Measurements from ENCODE around the gene ZNF555.
"Not testable (repeated sequence)": the region's sequence is repeated elsewhere in the genome, so short reads cannot be mapped to it uniquely, and the experiment has no call there.

ZNF555 gene

GRCh38 chr19:2872175-2872574 lies 30.9 kb downstream of the ZNF555 start:
- DNase-seq: not testable (repeated sequence)

DNA sequence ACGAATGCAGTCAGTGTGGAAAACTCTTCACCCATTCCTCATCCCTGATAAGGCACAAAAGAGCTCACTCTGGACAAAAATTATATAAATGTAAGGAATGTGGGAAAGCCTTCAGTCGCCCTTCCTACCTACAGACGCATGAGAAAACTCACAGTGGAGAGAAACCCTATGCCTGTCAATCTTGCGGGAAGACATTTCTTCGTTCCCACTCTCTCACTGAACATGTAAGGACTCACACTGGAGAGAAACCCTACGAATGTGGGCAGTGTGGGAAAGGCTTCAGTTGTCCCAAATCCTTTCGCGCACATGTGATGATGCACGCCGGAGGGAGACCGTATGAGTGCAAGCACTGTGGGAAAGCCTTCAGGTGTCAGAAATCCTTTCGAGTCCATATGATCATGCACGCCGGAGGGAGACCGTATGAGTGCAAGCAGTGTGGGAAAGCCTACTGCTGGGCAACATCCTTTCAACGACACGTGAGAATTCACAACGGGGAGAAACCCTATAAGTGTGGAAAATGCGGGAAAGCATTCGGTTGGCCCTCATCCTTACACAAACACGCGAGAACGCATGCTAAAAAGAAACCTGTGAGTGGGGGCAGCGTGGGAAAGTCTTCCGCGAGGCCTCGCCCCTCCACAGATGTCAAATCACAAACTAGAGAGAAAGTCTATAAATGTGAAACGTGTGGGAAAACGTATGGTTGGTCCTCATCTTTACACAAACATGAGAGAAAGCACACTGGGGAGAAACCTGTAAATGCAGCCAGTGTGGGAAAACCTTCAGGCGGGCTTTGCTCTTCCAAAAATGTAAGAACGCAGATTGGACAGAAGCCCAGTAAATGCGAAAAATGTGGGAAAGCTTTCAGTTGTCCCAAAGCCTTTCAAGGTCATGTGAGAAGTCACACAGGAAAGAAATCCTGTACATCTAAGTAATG lies 36.4 kb downstream of the ZNF555 start:
- no peak for DNase-seq

DNA sequence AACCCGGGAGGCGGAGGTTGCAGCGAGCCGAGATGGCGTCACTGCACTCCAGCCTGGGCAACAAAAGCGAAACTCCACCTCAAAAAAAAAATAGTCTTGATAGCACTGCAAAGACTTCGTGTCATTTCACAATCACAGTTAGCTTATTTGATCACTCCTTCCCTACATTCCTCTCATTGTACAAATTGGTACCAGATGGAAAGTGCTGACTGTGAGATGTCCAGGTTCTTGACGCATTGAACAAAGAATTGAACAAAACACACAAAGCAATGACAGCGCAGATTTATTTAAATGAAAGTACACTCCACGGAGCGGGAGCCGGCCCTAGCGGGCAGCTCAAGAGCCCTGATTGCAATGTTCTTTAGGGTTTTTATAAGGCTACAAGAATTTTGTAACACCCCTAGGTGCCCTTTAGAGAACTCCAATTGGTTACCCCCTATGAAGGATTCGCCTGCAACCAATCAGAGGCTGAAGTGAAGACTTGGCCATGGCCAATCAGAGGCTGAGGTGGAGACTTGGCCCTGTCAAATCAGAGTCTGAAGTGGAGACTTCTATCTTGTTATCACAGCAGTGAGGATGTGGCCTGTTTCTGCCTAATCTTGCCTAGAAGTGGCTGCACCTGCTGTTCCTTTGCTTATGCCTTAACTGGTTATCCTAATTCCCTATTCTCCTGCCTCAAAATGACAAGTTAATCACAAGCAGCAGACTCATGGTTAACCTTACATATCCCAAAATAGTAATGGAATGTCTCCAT lies 42.6 kb downstream of the ZNF555 start:
- no peak for DNase-seq

DNA sequence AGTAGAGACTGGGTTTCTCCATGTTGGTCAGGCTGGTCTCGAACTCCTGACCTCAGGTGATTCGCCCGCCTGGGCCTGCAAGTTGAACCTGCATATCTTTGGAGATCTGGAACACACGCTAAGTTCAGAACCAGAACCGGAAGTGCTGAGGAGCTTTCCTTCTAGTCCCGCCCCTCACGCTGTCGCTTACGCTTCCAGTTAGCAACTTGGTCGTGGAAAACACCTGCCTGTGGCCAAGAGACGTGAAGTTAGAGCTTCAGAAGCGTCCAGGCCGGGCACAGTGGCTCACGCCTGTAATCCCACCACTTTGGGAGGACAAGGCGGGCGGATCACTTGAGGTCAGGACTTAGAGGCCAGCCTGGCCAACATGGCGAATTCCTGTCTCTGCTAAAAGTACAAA lies 44.5 kb downstream of the ZNF555 start:
- no peak for DNase-seq

DNA sequence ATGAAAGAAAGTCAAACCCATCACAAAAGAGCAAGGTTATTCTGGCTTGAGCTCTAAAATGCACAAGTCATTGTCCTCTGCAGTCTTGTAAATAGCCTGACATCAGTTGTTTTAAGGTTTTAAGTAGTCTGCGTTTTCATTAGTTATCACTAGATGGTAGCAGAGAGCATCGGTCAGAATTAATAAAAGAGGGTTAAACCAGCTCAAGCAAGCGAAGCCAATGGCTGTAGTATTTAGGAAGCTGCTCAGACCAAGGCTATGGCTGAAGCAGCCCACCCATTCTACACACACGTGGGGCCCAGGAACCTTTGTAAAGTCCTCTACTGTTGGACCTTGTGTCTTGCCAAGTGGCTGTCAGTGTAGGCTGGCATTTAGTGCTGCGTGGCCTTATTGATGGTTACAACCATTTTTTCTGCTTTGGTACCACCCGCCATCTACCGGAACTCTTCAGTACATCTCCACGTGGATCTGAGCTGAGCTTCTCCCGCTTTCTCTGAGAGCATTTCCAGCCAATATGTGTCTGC lies 46.2 kb downstream of the ZNF555 start:
- no peak for DNase-seq

- no peak for DNase-seq
These were observed 47.5 kb downstream of the ZNF555 start for GRCh38 chr19:2888731-2889224.

DNA sequence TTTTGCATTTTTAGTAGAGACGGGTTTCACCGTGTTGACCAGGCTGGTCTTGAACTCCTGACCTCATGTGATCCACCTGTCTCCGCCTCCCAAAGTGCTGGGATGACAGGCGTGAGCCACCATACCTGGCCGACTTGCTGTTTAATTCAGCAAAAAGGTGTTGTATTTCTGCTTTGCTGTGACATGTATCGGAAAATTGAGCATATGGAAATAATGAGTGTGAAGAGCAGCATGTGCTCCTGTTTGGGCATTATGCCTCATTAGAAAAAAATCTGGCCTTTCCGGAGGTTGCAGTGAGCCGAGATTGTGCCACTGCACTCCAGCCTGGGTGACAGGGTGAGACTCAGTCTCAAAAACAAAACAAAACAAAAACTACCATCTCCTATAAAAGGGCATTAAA lies 49.3 kb downstream of the ZNF555 start:
- not testable (repeated sequence) for DNase-seq

DNA sequence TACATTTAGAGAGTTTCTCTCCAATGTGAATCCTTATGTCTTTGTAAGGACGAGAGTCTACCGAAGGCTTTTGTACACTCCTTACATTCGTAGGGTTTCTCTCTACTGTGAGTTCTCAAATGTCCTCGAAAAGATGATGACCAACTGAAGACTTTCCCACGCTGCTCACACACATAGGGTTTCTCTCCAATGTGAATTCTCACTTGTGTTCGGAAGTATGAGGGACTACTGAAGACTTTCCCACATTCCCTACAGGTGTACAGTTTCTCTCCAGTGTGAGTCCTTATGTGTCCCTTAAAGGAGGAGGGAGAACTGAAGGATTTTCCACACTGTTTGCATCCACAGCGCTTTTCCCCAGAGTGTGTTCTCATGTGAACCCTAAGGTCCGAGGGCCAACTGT lies 55.4 kb downstream of the ZNF555 start:
- no peak for DNase-seq

- DNase-seq: peak; percentile 100
These were observed 59.3 kb downstream of the ZNF555 start, which contains the start of gene ZNF57 for GRCh38 chr19:2900296-2901252. Gene ZNF57, plus strand, starts transcription at chr19:2900928. Its CDS starts 118 bp downstream, at chr19:2901046.

DNA sequence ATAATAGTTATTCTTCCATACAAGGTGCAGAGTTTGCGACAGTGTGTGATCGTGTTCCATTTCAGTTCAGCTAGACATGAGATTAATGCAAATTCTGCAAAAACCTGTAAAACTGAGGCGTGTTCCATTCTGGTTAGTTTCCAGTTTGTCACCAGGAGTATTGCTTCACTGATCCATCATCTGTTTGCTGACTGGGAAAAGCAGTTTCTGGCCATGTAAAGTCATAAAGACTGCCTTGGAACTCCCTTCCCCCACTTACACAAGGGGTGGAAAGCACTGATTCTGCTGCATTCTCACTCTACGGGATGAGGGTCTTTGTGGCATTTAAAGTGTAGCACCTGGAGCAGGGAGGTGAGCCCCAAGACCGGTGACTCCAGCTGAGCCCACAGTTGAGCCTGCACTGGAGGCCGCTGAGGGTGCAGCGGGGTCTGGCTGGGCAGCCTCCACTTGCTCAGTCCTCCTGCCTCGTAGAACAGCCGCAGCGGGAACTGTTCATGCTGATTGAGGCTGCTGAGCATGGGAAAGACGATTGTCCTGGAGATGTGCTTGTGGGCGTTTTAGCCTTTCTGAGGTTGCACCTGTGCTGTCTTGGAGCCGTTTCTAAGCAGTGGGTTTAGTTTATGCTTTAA lies 61.4 kb downstream of the ZNF555 start:
- no peak for DNase-seq

DNA sequence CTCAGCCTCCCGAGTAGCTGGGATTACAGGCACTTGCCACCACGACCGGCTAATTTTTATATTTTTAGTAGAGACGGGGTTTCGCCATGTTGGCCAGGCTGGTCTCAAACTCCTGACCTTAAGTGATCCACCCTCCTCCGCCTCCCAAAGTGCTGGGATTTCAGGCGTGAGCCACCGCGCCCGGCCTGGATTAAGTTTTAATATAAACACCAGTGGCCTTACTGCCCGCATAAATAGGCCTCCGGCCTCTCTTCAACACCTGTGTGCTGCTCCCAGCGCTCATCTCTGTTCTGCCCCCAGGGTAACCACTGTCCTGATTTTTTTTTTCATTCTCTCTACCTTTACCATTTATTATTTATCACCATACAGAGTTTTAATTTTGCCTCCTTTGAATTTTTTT lies 62.1 kb downstream of the ZNF555 start:
- DNase-seq: not testable (repeated sequence)

DNA sequence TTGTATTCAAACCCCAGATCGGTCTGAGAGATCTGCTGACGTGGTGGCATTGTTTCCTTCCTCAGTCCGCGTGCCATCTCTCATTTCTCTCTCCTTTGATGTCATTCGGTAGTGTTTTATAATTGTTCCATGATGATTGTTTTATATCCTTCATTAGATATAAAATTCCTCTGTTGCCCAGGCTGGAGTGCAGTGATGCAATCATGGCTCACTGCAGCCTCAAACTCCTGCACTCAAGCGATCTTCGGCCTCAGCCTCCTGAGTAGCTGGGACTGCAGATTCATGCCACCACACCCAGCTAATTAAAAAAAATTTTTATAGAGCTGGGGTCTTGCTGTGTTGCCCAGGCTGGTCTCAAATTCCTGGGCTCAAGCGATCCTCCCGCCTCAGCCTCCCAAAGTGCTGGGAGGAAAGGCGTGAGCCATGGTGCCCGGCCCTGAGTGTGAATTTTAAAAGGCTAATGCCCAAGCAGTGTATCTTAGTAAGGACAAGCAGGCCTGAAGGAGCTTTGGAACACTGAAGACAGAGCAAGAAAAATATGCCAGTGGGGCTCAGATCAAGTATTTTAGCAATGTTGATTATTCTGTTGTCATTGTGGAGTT lies 64.7 kb downstream of the ZNF555 start:
- no peak for DNase-seq

DNA sequence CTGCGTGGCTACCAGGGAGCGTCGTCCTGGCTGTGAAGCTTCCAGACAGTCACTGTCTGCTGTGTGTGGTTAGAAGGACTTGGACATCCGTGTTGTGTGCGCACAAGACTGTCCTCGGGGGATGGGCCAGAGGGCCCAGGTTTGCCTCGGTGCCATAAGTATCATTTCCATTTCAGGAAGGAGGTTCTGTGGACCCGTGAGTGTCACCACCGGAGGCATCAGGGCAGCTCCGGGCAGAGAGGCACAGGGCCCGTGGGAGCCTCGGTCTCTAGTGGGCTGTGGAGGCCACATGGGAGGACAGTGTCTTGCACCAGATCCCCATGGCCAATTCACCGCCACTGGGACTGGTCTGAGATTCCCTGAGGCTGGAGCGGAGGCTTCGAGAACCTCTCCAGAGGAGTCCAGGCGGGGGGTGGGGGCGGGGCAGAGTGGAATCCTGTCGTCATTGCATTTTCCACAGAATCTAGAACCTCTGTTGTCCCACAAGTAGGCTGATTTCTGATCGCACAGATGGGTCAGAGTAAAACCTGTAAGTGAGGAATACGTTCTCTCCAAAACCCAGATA lies 65.4 kb downstream of the ZNF555 start:
- DNase-seq: no peak
